ENCODE results near the gene GAD1. TPM values are rescaled to one million over a fixed set of nuclear protein-coding genes. Genes with fewer than 3 reads are reported as not detected.

The GAD1 gene
- not detected for total RNA-seq
- long read RNA-seq: 0 reads

DNA sequence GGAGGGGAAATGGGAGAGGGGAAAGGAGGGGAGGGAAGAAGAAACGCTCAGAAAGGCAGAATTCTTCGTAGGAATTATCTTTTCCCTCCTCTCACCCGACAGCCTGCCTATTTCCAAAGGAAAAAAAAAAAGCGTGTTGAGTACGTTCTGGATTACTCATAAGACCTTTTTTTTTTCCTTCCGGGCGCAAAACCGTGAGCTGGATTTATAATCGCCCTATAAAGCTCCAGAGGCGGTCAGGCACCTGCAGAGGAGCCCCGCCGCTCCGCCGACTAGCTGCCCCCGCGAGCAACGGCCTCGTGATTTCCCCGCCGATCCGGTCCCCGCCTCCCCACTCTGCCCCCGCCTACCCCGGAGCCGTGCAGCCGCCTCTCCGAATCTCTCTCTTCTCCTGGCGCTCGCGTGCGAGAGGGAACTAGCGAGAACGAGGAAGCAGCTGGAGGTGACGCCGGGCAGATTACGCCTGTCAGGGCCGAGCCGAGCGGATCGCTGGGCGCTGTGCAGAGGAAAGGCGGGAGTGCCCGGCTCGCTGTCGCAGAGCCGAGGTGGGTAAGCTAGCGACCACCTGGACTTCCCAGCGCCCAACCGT is at the start of gene GAD1:
TSS of gene GAD1 (plus strand) at position 384 of the 589 bp plus-strand sequence. CDS start 1,705 bp downstream, outside the sequence.
- peak; percentile 69 to 86 for ATAC-seq
- peak; percentile 45 for DNase-seq
- intact Hi-C loops (cut with DNase I): loop anchor here (5.0 to 10.0 kb wide), 3 partner anchors 332 to 579 kb away; no protein-coding TSS in a partner anchor

DNA sequence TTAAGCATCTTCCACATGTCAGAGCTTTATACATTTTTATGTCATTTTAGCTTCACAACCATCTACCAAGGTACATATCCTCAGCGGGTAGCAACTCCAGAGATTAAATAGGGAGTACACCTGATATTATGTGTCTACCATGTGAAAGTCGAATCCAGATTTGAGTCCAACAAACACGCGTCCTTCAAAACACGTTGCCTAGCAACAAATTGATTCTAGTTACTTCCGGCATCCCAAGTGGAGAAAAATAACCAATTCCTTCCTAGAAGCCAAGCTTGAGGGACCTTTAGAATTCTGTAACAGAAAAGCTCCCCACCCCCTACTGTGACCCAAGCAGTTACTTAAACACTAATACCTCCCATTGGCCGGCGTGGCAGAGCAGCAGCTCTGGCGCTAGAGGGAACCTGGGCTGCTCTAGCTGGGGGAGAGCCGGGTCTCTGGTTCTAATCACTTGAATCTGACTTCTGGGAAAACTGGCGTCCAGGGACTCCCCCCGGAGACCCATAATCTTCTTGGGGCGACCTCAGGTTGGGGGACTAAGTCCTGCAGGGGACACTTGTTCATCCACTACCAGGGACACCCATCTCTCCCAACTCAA is 46.6 kb upstream of the GAD1 start, which contains the start of gene ERICH2:
TSS of gene ERICH2 (plus strand) at position 371 of the 598 bp plus-strand sequence. CDS start 304 bp downstream, outside the sequence.
- DNase-seq (peak; percentile 47), ATAC-seq (peak; percentile 82 to 83)
- intact Hi-C loops (cut with DNase I): no loop called here

DNA sequence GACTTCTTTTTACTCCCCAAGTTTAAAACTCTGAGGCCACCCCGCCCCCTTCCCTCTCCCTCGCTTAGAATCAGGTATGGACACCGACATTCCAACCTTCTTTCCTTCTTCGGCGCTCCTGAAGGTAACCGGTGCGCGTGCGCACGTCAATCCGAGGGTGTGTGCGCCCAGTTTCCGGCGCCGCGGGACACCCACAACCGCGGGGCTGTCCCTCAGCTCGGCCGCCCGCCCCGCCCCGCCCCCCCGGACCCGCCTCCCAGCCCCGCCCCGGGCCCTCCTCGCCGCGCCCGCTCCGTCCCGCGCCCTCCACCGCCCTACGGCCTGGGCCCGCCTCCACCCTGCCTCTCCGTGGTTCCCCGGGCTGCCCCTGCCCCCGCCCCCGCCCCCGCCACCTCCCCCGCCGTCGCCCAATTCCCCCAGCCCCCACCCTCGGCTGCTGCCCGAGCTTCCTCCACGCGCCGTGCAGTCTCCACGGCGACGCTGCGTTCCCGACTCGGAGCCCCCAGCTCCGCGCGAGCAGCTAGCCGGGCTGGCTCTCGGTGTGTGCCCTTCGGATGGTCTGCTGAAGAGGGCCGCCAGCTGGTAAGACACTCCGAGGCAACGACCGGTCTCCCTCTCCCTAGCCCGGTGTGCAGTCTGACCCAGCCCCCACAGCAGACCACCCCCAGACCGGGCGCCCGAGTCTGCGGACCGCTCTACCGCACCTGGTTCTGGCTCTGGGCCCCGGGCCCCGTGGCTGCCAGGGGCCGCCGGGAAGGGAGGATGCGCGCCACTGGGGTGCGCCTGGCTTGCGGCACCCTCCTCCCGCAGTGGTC is 45.9 kb upstream of the GAD1 start:
- ATAC-seq (peak; percentile 98 to 99), DNase-seq (peak; percentile 78)
- intact Hi-C loops (cut with DNase I): no loop called here

DNA sequence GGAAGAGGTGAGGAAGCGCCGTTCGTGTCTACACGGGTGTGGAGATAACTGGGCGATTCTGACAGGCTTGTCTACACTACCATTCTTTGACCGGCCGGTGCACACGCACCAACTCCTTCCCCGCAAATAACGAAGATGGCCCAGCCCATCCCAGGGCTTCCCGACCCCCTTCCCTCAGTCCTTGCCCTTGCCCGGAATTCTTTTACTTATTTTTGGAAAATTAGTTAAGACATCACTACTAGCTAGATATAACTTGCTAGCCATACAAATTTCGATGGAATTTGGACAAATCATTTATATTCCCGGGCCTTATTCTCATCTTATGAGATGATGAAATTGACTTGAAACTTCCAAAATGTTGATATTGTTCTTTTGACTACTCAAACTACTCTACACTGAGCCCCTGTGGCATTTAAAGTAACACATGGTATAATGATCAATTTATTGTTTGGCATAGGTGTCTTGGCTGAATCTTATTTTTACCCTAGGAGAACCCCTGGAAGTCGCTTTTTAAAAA is 45.2 kb upstream of the GAD1 start:
- no peak for DNase-seq
- intact Hi-C loops (cut with DNase I): no loop called here
- no peak for ATAC-seq

DNA sequence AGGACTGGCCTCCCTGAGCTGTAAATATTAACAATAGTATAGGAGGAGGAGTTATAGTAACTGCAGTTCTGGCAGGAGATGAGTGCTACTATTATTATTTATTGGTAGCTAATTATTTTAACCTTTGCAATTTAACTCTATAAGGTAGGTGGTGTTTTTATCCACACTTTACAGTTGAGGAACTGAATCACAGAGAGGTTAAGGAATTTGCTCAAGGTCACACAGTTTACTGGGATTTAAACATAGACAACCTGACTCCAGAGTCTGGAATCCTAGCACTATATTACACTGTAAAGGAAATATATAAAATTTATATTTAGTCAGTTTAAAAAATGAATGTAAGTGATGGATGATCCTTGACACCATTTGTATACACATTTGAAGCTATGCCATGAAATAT is 44.4 kb upstream of the GAD1 start:
- intact Hi-C loops (cut with DNase I): no loop called here
- DNase-seq: no peak
- ATAC-seq: no peak

DNA sequence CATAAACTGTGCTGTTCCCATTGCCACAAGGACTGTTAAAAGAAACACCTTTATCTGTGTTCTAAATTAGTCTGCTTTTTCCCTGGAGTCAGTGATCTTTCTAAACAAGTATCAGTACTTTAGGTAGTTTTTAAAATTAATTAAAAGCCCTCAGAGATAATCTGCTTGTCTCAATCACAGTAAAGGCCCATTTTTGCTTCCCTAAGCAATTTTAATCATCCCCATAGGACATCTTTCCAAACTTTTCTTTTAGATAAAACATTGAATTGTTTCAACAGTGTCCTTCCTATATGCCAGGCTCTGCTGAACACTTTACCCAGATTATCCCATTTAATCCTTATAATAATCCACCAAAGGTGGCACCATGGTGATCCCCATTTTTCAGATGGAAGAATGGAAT is 42.6 kb upstream of the GAD1 start:
- no peak for DNase-seq
- ATAC-seq: no peak
- intact Hi-C loops (cut with DNase I): no loop called here

DNA sequence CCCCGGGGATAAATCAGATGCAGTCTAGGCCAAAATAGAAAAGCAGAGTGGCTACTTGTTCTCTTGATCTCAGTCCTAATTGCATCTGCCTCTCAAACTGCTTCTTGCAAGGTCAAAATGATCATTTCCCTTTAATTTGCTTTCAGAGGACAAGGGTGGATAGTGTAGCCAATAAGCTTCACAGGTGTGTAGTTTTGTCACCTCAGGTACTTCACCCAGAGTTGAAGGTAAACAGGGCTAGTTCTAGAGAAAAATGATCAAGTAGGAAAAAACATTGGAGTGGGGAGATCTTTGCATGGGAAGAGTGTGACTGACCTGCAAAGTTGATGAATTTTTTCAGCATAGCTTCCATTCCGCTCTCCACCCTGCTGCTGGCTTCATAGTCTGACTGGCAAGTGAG is 37.8 kb upstream of the GAD1 start:
- DNase-seq: no peak
- intact Hi-C loops (cut with DNase I): no loop called here
- ATAC-seq: no peak

DNA sequence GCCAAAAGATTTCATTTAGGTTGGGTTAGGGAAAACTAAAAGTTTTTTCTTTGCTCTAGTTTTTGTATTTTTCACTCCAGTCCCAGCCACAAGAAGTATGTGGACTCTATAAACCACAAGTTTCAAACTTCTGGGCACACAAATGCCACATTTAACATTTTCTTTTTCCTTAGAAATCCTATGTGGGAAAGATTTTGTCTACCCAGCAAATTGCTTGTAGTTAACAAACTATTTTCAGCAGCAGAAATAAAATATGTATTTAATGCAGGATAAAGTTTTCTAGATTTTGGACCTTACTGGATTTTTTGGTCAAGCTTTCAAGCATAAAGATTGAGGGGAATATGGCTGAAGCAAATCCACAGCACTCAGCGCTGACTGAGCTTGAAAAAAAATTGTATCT is 37.4 kb upstream of the GAD1 start:
- DNase-seq: no peak
- ATAC-seq: no peak
- intact Hi-C loops (cut with DNase I): no loop called here

DNA sequence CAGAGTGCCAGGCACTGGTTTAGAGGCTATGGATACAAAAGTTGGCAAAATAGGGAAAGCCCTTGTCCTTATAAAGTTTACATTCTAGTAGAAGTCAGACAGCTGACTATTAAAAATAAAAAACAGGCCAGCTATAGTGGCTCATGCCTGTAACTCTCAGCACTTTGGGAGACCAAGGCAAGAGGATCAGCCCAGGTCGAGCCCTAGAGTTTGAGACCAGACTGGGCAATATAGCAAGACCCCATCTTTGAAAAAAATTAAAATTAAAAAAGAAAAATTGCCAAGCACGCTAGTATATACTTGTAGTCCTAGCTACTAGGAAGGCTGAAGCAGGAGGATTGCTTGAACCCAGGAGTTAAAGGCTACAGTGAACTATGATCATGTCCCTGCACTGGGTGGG is 34.0 kb upstream of the GAD1 start:
- intact Hi-C loops (cut with DNase I): no loop called here
- no peak for ATAC-seq
- DNase-seq: no peak

DNA sequence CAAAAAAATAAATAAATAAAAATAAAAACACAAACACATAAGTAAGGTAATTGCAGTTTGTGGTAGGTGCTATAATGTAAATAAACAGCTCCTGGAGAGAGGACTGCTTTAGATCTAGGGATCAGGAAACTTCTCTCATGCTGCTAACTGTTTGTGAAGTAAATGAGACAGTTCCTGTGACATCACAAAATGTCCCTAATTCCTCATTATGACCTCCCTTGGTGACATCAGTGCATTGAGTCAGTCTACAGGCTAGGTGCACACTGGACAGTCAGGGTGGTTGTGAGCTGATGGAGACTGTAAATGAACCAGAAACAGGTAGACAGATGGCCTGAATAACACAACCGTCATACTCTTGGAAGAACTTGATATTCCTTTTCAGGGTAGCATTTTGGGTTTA is 33.1 kb upstream of the GAD1 start:
- DNase-seq: no peak
- intact Hi-C loops (cut with DNase I): no loop called here
- ATAC-seq: no peak

DNA sequence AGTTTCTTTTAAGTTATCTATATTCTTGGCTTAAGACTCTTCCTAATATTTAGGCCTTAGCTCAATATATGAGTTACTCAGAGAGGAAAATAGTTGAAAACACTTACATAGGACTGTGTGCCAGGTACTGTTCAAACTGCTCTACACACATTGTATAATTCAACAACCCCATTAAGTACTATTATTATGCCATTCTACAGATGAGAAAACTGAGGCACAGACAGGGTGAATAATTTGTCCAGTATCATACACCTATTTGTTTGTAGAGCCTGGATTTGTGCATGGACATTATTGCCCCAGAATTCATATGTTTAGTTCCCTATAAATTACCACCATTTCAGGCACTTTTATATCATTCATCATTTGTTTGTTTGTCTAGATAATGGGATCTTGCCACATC is 17.7 kb upstream of the GAD1 start:
- intact Hi-C loops (cut with DNase I): no loop called here
- ATAC-seq (no peak), DNase-seq (no peak)

DNA sequence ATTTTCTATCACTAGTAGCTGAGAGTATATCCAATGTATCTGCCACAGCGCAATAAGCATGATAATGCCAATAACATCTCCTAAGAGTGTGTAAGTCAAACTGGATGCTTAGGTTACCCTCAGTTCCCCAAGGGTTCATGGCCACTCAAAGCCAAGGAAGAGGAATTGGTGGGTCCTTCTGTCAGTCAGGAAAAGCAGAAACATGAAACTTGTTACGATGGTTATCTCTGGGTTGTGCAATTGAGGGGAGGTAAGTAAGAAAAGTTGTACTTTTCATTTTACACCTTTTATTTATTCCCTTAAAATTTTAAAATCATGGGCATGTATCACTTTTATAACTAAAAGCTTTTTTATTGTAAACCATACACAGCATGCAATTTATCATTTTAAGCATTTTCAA is 10.1 kb upstream of the GAD1 start:
- ATAC-seq (no peak), DNase-seq (no peak)
- intact Hi-C loops (cut with DNase I): no loop called here

DNA sequence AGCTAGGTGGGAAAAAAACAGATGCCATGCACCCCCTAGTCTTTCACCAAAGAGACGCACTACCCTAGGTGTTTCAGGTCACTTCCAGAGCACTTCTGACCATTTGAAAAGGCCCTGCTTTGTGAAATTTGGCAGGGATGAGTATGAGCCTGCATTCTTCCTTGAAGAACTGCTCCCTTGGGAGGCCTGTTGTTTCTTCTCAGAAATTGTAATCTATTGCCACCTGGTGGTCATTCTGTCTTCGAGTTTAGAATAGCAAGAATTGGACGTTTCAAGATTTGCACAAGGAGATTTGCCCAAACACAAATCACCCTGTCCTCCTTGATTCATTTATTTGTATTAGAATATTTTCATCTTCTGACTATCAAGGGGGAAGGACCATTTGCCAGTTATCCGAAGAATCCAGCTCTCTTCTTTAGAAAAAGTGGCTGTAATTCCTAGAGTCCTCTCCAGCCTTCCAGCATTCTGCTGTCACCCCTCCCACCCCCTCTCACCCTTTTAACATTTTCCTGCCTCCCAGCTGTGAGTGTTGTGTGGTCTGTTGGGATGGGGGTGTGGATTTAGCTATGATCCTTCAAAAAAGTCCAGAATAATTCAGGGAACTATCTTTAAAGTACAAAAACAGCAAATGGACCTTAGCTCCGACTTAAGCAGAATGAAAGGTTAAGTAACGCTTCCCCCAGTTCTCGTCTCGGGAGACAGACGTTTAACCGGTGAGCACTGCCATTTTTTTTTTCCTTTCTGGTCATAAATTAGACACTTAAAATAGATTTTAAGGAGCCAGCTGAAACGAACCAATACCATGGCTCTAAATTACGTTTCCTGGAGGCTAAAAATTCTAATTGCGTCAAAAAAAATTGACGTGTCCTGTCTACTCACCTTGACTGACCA is 3.7 kb upstream of the GAD1 start:
- ATAC-seq: peak; percentile 28 to 58
- intact Hi-C loops (cut with DNase I): loop anchor here (5.0 to 10.0 kb wide), 5 partner anchors 328 to 576 kb away; no protein-coding TSS in a partner anchor
- DNase-seq: no peak

DNA sequence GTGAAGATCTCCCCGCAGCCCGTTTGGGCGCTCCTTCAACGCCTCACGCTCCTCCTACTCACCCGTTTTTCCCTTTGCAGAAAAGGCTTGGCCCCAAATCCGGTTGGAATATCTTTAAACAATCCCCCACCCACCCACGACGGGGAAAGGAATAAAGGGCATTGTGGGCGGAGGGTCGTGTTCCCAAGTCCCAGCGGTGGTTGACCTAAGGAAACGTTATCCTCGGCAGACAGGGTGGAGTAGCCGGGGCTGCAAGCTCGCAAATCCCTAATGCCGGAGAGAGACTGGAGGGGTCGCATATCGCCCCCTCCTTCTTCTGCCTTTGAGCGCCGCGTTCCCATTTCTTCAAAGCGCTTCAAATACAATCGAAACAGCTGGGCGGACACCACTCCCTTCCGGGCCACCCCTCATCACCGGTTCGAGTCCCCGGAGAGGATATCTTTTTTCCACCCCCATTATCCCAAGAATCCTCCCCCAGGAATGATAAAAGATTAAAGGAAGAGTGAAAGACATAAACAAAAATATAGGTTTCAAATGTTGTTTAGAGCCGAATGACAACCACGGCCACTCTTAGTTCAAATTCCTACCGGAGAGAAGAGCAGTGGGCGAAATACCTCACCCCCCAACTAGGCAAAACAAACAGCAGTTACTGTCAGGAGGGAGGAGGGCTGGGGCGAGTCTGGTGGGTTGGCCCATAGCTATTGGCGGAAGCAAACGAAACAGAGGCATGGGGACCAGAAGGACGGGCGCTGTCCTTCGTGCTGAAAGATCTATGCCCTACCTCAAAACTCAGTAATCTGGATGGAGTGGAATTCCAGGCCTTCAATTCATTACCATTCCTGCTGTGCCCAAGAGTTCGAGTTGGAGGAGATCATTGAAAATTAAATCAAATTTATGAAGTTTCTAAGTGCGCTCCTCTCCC is 2.8 kb upstream of the GAD1 start:
- ATAC-seq: no peak

DNA sequence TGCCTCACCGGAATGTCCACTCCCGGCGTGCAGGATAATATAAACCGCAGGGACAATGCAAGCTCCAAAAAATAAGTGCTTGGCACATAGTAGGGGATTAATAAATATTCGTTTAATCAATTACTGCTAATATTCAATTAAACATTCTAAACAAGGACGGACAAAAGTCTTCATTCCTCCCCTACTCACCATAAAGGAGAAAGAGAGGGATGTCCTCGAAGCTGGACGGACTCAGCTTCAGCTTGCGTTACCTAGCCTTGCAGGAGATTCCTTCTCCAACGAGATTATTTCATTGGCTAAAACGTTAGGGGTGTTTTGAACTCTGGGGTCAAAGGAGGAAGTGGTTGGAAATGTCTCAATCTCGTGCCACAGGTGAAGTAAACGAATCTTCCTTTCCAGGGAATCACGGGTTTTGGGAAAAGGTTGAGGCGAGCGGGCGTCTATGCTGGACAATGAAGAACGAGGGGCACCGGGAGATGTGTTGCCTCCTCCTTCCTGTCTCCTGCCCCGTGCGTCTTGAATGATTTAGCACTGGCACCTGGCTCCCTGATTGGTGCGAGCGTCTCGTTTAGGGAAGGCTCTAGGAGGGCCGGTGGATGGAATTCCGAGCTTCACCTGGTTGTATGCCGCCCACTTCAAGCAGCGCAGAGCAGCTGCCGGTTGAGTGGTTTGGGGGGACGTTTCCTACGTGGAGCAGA is 2.0 kb upstream of the GAD1 start:
- DNase-seq (no peak), ATAC-seq (no peak)
- intact Hi-C loops (cut with DNase I): loop anchor here (5.0 to 10.0 kb wide), 5 partner anchors 330 to 577 kb away; no protein-coding TSS in a partner anchor

More for the DNA sequence above, 2.8 kb upstream of the GAD1 start:
- peak; percentile 52 for DNase-seq
- intact Hi-C loops (cut with DNase I): loop anchor here (5.0 to 10.0 kb wide), 5 partner anchors 329 to 577 kb away; no protein-coding TSS in a partner anchor

DNA sequence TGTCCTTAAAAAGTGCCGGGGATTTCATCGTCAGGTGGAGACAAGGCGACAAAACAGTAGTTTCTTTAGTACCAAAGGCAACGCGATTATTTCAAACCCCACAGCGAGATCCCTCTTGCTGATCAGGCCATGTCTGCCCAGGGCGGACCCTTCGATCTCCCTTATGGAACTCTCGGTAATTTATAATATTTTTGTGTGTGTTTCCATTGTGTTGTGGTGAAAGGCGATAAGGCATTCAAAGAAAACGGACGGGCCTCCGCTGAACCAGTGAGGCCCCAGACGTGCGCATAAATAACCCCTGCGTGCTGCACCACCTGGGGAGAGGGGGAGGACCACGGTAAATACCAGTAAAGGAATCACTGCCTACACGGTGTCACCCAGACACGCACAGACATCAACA is 1.4 kb upstream of the GAD1 start:
- ATAC-seq (no peak), DNase-seq (no peak)
- intact Hi-C loops (cut with DNase I): loop anchor here (5.0 to 10.0 kb wide), 3 partner anchors 331 to 578 kb away; no protein-coding TSS in a partner anchor
